ENCODE data around the gene POLR3G.

DNA sequence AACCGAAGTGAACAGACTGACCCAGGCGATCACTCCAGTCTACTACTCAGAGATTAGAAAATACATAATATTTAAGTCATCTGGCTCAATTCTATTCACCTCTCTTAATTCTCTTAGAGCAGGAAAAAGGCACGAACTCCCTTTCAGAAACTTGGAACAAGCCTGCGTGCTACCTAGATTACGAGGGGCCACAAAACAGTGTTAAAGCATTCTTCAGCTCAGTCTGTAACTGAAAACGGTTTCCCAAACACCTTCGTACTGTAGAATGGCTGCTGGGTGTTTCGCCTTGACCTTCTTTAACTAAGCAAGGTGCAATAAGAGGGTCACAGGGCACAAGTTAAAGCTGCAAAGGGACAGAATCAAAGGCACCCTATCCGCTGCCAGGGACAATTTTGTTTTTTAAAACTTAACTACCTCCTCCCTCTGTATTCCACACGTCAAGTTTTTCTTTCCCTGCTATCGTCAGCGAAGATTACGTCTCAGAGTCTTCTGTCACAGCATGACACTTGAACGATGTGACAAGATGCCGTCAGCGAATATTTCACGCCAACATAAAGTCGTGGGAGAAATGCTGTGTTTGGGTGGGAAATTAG, 54.0 kb downstream of the POLR3G start:
- no peak for TF ChIP-seq POLR2AphosphoS5 (IDR thresholded peaks at IDR 0.05; ENCODE audit: borderline replicate concordance, low read depth, low read length)
- TF ChIP-seq EZH2 (IDR thresholded peaks at IDR 0.05): no peak
- no peak for TF ChIP-seq FOXP2 (optimal IDR thresholded peaks at IDR 0.05; ENCODE audit: control extremely low read depth, extremely low read length, insufficient read depth)

Measured in SK-N-MC (cell line).